HK-2 (cell line): ENCODE measurements around the gene RBM4.

Experiments
- DNase-seq: peaks from one replicate; pipeline ENCODE4 v3.0.0-alpha.2; 2018; ENCODE audit not compliant: unreplicated experiment

RBM4 gene

DNA sequence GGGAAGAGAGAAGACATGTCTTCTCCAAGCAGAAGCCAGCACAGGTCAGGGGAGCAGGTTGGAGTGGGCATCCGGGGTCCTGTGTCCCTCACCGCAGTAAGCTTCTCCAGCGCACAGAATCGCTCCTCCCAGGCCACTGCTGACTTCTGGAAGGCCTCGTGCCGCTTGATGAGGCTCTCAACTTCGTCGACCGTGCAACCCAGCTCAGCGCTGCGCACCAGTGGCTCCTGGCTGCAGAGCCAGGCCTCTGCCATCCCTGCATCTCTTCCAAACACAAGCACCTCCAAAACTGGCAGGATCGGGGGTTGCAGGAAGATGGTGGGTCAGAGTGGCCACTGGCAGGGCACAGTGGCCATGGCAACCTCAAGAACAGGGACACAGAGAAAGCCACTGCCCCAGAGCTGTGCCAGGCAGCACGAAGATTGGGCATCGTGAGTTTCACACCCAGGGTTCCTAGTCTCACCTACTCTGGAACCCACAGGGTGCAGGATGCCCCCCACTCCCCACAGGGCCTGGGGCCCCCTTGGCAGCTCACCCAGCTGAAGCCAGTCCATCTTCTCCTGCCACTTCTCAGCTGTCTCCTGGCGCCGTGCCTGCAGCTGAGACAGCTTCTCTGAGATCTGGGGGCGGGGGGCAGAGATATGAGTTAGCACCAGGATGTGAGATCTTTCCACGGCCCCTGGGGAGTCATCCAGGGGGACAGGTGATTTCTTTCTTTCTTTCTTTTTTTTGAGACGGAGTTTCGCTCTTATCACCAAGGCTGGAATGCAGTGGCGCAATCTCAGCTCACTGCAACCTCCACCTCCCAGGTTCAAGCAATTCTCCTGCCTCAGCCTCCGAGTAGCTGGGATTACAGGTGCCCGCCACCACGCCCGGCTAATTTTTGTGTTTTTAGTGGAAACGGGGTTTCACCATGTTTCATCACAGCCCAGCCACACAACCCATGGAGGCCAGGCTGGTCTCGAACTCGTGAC is 50.3 kb downstream of the RBM4 start:
- DNase-seq, result no peak

DNA sequence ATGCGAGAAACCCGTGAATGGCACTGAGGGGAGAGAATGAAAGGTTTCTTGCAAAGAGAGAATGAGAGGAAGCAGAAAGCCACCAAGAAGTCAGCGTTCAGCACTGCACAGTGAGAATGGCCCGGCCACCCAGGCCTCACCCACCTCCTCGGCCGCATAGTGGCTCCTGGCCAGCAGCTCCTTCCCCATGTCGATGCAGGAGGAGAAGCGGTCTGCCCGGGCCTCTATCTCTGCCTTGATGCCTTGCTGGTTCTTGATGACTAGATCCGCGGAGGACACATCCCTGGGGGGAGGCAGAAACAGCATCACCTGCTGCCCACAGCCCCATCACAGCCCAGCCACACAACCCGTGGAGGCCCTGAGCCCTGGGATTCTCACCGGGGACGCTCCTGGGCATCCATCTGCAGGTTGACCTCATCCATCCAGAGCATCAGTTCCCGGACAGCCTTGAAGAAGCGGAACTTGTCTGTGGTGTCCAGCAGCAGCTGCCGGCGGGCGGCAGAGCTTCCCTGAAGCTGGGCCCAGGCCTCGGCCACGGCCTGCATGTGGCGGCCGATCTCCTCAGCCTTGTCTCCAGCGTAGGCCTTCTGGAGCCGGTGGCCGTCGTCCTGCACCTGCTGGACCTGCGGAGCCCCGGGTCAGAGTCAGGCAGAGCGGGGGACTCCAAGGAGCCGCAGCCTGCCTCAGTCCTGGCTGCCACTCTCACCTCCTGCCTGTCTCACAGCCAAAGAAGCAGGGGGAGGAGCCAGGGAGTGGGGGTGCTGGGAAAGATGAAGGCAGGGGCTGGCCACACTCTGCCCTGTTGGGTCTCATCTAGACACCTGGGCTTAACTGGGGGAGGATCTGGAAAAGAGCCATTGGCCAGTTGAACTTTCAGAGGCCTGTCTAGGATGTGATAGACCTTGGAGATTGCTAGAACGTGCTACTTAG is 51.4 kb downstream of the RBM4 start:
- DNase-seq, result no peak

DNA sequence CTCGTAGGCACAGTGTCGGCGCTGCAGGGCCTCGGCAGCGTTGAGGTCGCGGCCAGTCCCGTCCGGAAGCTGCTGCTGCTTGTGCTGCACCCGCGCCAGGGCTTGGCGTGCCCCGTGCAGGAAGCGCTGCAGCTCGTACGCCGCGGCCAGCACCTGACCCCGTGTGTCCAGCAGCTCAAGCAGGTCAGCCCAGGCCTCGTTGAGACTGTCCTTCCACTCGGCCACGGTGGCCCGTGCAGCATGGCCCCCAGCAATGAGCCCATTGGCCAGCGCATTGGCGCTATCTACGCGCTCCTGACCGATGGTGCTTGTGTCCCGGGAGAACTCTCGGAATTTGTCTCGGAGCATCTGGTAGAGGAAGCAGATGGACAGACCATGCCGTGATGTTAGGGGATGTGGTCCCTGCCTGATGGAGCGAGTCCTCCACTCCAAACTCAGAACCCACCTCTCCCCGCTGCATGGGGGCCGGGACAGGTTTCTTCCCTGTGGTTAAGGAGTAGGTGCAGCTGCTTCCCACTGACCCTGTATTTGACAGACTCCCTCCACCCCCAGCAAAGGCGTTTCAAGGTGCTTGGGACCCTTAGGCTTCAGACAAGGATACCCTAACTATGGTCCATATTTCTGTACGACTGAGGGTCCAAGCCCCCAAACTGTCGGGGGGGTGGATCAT is 52.9 kb downstream of the RBM4 start:
- DNase-seq, result no peak

DNA sequence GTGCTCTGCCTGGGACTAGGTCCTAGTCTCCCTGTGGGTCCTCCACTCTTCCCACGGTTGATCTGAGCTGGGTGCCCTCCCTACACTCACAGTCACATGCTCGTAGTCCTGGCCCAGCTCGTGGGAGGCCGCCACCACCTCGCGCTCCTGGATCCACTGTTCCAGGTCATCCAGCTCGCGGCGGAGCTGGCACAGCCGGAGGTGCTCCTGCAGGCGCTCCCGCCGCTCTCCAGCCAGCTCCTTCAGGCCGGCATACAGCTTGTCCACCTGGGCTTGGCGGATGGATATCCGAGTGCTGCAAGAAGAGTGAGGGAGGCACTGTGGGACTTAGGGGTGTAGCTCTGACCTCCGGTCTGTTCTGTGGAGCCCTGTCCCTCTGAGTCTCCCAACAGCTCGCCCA is 53.9 kb downstream of the RBM4 start:
- no peak for DNase-seq

DNA sequence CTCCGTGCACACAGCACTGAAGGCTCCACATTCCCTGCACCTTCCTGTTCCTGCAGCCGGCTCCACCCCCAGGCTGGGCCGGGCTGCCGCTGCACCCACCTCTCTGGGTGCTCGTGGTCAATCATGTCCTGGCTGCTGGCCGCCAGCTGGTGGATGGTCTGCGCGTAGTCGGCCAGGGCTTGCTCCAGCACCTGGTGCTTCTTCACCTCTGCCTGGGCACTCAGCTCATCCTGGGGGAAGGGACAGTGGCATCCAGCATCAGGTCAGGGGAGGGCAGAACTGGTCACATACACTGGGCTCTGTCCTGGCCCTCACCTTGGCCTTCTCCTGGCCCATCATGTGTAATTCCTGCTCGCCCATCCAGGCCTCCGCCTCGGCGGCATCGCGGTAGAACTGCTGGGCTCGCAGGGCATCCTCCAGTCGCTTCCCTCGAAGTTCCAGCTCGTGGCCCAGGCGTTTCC is 54.4 kb downstream of the RBM4 start:
- DNase-seq, result no peak

DNA sequence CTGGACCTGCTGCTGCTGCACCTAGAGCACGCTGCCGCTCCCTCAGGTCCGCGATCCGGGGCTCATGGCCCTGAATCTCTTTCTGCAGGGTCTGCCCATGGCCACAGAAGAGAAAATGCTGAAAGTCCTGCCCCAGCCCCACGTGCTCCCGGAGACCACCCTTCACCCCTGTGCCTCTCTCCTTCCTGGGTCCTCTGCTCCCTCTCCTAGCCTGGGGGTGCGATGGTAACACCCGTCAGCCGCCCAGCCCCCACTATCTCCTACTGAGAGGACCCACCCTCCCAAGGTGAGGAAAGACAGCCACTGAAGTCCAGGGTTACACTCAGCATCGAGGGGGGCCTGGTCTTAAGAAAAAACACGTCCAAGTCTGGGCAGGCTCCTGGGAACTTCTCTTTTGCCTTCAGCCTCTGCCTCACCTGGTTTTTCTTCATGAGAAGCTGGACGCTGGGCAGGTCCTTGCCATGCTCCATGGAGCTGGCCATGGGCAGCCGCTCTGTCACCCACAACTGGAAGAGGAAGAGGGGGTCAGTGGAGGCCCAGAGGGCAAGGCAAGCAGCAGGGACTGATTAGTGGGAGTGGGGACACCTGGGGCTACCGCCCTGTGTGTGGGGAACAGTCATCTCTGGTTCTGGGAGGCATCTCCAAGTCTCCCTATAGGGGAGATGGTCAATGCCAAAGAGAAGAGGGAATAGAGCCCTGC is 55.0 kb downstream of the RBM4 start:
- DNase-seq, result no peak

DNA sequence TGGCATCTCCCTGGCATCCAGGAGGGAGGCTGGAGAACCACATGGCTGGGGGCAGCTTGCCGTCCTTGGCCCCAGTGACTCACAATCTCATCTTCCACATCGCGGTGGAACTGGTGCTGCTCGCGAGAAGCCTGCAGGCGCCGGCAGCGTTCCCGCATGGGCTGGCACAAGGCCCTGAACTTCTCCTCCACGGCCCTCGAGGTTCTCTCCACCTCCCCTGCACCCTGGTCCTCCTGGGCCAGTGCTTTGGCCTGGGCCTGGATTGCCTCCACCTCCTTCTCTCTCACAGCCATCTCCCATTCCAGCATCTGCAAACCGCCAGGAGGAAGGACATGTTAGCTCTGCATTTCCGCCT is 55.5 kb downstream of the RBM4 start:
- no peak for DNase-seq

DNA sequence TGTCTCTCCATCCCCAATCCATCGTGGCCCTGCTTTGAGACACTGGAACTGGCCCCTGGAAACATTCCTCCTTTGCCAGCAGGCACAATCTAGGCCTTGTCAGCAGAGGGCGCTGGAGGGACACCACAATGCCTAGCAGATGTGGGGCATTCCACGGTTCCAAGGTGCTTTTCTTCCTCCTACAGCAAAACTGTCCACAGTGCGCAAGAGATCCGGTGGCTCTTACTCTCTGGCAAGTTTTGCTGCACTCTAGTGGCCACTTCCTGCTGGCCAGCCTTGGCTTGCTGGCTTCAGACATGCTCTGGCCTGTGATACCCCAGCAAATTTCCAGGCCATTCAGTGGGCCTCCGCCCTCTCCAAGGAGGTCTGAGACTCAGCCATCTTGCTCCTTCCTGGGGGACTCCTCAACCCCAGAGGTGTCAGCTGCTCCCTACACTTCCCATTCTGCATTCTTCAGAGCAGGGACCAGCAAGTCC is 56.3 kb downstream of the RBM4 start:
- DNase-seq, result peak; percentile 89
